Measurements from ENCODE around the gene GPS1.

The GPS1 gene

DNA sequence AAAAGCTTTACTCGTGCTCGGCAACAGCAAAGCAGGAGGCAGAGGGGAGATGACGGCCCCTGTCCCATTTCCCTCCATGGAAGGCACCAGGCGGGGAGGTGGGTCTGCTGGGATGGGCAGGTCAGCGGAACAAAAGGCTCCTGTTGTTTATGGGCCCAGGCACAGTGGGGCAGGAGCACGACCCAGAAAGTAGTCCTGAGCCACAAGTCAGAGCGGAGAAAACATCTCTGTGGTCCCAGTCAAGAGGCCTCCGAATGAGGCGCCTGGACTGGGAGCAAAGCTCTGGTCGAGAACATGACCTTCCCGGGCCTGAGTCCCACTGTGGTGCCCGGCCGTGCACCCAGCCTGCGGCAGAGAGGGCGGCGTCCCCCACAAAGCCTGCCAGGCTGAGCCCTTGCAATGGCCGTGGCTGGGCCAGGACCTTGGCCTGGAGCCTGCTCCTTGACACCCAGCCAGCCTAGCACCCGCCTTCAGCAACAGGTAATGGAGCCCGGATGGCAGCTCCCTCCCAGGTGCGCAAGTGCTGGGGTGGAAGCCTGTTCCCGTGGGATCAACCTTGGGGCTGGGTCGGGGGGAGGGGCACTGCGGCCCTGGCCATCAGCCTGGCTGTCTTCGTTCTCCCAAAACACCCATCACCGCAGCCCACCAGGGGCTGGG, 3.7 kb upstream of the GPS1 start:
- DNase-seq = no peak

DNA sequence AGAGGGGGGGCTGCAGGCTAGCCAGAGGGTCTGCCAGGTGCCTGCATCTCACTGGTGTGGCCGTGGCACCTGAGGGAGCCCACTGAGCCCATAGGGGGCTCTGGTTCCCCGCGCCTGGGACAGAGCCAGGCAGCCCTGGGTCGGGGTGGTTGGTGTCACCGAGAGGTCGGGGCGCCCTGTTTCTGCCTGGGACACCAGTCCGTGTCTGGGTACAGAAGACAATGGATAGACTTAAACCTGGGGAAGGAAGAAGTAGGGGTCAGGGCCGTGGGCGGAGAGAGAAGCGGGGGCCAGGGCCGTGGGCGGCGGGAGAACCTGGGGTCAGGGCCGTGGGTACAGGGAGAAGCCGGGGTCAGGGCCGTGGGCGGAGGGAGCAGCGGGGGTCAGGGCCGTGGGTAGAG, 3.1 kb upstream of the GPS1 start:
- no peak for DNase-seq

DNA sequence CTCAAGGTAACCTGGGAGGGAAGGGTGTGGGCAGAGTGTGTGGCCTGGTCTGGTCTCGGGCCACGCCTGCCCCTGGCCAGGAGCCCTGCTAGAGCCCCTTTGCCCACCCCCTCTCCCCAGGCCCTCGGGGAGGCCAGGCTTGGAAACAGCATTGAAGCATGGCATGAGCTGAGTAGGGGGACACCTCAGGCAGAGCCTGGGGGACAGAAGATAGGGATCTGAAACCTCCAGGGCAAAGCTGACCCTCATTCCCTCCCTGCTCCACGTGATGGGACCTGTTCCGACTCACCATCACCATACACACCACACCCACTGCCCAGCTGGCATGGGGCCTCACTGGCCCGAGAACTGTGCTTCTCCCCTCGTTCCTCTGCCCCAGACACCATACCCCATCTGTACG, 2.6 kb upstream of the GPS1 start:
- DNase-seq = no peak

DNA sequence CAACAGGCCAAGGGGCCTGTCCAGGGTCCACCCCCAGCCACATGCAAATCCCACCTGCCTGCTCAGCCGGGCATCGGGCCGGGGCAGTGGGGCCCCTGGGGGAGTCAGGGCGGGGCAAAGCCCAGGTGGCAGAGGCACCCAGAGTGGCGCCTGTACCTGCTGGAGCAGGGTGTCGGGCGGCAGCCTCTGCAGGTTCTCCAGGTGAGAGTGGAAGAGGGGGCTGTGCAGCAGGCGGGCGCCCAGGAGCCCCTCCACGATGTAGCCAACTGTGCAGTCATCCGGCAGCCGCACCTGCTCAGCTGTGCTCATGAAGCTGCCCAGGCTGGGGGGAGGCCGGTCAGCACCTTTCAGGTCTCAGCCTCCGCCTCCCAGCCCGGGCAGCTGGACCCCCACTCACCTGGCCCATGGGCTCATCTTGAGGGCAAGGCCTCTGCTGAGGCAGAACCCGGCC, 2.2 kb upstream of the GPS1 start:
- no peak for DNase-seq

DNA sequence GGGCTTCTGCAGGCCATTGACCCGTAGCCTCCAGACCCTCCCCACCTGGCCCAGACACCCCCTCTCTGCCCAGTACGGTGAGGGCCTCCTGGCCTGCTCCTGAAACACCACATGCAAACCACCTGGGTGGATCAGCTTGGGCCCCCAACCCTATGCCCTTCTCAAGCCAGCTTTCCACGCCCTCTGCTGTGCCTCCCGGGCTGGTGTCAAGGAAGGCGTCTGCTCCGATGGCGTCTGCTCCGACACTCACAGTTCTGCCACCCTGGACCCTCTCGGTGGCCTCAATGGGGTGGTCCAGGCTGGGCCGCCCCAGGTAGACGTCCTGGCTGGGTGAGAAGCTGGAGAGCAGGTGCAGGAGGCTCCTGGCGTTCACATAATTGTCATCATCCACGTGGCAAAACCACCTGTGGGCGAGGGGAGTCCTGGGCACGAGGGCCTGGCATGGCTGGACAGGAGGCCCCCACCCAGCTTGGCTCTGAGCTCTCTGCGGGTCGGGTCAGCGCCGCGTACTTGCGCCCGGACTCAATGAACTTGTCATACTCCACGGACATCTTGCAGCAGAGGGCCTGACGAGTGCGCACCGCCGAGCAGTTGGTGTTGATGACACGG, 1.4 kb upstream of the GPS1 start:
- no peak for DNase-seq

DNA sequence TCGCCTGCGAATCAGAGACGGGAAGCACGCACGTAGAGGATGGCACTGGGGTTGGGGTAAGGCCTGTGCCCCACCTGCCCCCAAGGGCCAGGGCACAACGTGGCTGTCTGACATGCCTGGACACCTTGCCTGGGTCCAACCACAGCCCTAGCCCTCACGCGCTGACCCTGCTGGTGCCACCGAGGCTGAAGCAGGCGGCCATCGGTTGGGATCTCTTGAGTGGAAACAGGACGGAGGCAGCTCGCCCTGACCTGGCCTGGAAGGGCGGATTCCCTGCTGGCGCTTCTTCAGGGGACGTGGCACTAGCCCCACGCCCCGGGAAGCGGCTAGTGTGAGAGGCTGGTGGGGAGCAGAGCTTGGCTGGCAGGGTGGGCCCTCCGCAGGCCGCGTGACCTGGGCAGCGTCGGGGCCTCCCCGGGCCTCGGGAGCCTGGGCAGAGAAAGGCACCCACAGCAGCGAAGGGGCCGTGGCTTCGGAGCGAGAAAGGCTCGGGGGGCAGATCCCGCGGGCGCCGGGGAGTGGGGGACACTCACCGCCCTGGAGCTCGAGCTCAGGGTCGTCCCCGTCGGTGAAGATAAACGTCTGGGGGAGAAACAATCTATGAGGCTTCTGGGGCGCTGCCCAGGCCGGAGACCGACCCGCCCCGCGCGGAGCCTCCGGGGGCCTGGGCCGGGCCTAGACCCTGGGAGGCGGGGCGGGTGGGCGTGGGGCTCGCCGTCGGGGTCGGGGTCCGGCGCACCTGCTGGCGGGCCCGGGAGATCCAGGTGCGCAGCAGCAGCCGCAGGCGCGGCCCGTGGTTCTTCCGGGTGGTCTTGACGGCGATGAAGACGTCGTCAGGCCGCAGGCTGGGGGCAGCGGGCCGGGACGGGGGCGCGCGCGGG, 697 bp upstream of the GPS1 start:
- no peak for DNase-seq

DNA sequence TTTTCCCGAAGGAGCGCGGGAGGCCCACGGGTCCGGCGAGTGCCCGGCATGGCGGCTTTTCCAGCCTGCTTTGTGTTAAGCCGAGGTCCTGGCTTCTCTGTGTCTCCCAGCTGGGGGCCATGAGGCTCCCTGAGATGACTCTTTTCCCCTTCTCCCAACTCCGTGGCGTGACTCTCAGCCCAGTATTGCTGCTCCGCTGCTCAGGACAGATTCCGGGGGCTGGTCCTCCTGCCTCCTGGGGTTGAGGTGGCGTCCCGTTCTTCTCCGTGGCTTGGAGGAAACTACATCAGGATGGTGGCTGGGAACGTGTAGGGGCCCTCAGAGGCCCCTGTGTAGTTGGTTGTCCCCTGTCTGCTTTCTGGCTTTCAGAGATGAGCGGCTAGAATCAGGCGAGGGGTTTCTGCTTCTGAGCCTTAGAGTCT, 951 bp downstream of the GPS1 start:
- DNase-seq = no peak

DNA sequence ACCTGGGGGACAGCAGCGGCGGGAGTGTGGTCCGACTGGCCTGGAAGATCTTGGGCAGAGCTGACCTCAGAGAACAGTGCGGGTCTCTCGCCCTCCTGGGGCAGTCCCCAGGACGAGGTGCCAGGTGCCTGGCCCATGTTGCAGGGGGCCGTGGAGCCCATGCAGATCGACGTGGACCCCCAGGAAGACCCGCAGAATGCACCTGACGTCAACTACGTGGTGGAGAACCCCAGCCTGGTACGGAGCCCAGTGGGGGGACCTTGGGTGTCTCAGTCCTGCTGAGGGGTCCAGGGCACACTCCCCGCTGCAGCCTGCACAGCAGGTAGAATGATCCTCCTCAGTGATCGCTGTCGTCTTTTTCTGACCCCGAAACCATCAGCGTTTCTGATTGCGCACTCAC, 1.4 kb downstream of the GPS1 start:
- DNase-seq = no peak

DNA sequence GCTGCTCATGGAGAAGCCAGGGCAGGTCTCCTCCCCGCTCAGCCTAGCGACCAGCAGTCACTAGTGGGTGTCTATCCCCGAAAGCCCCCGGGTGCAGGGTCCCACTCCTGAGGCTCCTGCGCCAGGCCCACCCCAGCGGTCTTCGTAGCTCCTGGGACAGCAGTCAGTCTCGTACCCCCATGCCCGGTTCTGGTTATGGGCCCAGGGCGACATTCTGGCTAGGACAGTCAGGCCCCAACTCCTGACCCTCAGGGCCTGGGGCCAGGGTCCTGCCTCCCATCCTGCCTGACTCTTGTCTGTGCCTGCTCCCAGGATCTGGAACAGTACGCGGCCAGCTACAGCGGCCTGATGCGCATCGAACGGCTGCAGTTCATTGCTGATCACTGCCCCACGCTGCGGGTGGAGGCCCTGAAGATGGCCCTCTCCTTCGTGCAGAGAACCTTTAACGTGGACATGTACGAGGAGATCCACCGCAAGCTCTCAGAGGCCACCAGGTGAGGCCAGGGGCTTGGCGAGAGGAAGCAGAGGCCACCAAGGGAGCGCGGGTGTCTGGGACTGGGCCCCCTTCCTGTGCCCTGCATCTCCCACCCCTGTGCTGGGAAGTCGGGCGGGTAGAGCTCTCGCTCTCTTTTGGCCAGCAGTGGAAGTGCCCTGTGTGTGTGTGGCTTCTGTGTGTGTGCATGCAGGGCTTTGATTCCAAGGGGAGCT, 2.0 kb downstream of the GPS1 start:
- no peak for DNase-seq

DNA sequence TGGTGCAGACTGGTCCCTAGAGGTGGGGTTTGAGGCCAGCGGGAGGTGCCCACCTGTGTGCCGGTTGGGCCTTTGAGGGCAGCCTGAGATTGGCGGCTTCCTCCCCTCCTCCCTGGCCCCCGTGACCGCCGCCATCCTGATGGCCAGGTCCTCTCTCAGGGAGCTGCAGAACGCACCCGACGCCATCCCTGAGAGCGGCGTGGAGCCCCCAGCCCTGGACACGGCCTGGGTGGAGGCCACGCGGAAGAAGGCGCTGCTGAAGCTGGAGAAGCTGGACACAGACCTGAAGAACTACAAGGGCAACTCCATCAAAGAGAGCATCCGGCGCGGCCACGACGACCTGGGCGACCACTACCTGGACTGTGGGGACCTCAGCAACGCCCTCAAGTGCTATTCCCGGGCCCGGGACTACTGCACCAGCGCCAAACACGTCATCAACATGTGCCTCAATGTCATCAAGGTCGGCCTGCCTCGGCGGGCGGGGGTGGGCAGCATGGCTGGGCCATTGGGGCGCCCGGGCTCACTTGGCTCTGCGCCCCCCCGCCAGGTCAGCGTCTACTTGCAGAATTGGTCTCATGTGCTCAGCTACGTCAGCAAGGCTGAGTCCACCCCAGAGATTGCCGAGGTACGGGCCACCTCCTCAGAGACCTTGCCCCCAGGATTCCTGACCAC, 2.8 kb downstream of the GPS1 start:
- no peak for DNase-seq

DNA sequence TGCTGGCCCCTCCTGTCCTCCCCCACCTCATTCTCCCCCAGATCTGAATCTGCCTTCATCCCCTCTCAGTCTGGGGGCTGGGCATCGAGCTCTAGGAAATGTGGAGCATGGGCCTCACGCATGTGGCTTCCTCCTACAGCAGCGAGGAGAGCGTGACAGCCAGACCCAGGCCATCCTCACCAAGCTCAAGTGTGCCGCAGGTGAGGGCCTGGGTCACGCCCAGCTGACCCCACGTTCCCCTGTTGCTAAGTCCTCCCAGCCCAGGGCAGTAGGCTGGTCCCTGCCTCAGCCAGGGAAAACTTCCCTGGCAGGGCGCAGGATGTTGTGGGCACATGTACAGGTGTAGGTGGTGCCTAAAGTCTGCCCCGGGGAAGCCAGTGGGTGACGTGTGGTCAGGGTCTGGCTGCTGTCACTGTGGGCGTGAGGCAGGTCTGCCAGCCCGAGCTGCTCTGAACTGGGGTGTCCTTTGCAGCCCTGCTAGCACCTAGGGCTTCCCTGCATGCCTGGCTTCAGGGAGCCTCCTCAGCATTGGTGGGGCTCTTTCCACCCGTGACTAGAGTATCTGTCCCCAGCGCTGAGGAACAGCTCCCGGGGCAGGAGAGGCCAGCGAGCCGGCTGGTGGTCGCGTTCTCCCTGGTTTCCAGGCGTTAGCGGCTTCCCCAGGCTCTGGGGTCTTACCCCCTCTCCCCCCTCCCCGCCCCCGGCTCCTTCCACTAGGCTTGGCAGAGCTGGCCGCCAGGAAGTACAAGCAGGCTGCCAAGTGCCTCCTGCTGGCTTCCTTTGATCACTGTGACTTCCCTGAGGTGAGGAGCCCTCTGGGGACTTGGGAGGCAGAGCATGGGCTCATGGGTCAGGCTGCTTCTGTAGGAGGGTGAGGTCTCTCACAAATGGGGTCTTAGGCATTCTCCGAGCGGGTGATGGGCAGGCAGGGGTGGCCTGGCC, 3.6 kb downstream of the GPS1 start:
- DNase-seq = no peak

DNA sequence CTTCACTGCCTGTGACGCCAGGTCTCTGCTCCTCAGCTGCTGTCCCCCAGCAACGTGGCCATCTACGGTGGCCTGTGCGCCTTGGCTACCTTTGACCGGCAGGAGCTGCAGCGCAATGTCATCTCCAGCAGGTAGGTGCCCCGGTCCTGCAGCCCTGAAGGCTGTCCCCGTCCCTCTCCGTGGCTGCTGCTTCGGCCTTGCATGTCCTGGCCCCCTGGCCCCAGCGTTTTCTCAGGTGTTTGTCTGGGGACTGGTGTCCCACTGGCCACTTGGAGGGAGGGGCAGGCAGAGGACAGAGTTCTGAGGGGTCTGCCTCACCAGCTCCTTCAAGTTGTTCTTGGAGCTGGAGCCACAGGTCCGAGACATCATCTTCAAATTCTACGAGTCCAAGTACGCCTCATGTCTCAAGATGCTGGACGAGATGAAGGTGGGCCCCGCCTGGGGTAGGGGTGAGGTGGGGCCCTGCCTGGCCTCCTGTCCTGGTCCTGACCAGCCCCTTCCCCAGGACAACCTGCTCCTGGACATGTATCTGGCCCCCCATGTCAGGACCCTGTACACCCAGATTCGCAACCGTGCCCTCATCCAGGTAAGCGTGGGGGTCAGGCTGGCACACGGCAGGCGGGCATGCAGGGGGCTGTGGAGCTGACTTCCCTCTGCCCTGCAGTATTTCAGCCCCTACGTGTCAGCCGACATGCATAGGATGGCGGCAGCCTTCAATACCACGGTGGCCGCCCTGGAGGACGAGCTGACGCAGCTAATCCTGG, 4.4 kb downstream of the GPS1 start:
- no peak for DNase-seq

DNA sequence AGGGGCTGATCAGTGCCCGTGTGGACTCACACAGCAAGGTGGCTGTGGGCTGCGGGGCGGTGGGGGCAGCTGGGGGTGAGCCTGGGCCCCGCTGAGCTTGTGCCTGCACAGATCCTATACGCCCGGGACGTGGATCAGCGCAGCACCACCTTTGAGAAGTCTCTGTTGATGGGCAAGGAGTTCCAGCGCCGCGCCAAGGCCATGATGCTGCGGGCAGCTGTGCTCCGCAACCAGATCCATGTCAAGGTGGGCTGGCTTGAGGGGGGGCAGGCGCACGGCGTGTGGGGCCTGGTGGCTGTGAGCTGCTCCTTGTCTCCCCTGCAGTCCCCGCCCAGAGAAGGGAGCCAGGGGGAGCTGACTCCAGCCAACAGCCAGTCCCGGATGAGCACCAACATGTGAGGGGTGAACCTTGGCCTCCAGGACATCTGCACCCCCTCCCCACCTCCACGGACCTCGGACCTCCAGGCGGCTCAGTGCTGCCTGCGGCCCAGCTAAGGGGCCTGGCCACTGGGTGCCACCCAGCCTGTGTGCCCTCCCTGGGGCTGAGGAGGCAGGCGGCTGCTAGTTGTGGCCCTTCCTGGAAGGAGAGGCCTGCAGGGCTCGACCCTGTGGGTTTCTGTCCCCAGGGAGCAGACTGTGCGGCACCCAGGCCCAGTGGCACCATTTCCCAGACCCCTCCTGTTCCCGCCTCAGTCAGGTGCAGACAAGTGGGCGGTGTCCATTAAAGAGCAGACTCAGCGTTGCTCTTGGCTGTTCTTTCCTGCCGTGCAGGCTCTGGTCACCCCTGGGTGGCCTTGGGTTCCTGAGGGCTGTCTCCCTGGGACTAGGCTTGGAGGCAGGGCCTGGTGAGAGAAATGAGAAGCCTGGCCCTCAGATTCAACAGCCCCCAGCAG, 5.3 kb downstream of the GPS1 start:
- DNase-seq = no peak

DNA sequence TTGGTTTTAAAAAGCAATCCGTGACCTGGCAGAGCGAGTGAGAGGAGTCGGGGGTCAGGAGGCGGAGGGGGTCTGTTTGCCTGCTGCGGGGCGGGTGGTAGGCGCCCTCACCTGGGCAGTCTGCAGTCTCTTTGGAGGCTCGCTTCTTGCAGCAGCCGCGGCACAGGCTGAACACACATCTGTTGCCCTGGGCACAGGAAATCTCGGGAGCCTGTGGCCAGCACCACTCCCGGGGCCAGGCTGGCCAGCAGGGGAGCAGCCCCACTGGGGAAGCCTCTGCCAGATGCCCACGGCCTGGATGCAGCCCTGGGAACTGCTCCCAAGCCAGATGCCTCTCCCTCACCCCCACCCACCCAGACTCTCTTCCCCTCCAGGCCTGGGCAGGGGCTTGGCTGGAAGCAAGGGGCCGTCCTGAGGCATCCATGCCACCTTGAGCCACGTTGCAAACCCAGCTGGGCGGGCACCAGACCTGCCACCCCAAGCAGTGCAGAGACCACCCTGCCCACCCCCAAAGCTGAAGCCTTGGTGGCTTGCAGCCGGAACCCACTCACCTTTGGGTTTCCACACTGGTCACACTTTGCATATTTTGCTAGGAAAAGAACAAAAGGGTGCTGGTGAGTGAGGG, 6.6 kb downstream of the GPS1 start:
- no peak for DNase-seq

DNA sequence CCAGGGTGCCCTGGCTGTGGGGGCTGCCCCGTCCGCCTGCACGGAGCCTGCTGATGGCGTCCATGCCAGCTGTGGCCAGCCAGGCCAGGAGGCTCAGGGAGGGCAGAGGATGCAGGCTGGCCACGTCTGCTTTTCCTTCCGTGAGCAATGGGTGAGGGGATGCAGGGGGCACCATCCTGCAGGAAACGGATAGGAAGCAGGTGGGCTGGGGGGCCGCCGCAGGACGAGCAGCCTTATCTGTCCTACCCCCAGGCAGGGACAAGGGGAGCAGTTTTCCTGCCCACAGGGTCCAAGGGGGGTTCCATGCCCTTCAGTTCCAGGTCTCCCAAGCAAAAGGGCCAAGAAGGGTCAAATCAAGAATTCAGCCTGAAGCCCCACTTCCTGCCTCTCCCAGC, 7.2 kb downstream of the GPS1 start:
- no peak for DNase-seq

DNA sequence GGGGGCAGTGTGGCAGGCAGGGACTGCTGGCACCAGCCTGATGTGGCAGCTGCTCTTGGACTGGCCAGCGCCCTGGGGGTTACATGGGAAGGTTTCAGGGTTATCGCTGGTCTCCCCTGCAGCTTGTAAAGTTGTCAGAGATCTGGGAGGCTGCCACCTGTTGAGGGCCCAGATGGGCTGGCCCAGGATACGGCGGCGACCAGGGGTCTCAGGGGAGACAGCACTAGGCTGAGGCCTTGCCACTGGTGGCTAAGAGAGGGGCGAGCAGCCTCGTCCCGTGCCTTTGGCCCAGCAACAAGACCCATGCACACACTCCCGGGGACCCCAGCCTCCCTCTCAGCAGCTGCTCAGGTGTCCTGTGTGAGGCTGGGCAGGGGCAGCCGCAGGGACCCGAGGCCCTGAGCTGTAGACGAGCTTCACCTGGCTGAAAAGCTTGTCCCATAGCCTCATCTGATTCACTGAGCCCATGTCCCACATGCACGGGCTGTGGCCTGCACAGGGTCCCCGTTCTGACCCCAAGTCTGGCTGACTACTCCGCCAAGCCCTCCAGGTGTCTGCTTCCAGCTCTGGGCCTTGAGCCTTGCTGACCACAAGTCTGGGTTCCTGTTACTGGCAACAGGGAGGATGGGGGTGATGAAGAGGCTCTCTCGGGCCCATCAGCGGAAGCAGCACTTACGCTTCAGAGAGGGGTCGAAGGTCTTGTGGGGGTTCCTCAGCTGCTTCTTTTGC, 7.7 kb downstream of the GPS1 start:
- no peak for DNase-seq

DNA sequence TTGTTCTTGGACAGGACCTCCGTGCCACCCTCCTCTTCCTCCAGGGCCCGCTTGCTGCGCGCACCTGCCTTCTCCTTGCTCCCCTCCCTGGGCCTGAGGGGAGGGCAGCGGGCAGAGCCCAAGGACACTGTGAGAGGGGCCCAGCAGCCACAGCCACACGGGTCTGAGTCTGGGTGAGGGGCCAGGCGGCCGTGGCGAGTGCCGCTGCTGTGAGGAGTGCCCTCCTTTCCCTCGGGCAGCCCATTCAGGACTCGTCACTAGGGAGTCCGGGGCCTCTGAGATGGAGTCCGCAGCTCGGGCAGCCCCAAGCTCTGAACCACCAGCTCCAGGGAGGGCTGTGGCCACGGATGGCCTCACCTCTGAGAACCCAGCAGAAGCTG, 8.3 kb downstream of the GPS1 start:
- no peak for DNase-seq

DNA sequence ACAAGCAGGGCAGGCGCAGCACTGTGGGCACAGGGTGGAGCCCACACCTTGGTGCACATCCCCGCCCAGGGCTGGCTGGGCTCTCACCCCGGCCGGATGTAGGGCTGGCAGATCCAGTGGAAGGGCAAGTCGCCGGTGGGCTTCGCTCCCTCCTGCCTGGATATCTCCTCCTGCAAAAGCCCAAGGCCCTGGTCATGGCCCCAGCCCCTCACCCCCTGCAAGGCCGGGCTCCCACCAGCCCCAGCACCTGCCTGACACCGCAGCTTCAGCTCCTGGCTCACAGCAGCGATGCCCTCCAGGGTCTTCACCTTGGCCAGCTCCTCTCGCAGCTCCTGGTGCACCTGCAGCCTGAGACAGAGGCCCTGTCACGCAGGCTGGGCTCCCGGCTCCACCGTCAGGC, 8.9 kb downstream of the GPS1 start:
- no peak for DNase-seq

All from kidney glomerular epithelial cell (primary cell).